Upper lobe of left lung (tissue), 6 donors: ENCODE measurements around the gene AHI1. TPM values are rescaled to one million over a fixed set of nuclear protein-coding genes. Genes with fewer than 3 reads are reported as not detected.
A peak's percentile ranks its signal among the peaks of the same experiment; 100 is the strongest.
"Not testable (repeated sequence)": the region's sequence is repeated elsewhere in the genome, so short reads cannot be mapped to it uniquely, and the experiment has no call there.

Source experiments
- ATAC-seq, 2 donors: fragments of 200-7000 bp; cut with Tn5 transposase; one replicate each; pipeline ENCODE4 v1.9.1; 2022; ENCODE audit warnings: mild to moderate bottlenecking in 2 of 2, moderate library complexity in 2 of 2; ENCODE audit not compliant: low FRiP score in 2 of 2
- DNase-seq, 2 donors: peaks; one replicate each; pipeline ENCODE4 v3.0.0-alpha.2; 2019 to 2020
- H3K27ac ChIP-seq, 4 donors: fragments of 200-600 bp; sonication (generic); one replicate each; pipeline ENCODE4 v1.5.1; 2016 to 2019
- H3K27me3 ChIP-seq, 4 donors: fragments of 200-600 bp; sonication (generic); one replicate each; pipeline ENCODE4 v1.5.1; 2017 to 2019
- H3K36me3 ChIP-seq, 4 donors: fragments of 200-600 bp; sonication (generic); one replicate each; pipeline ENCODE4 v1.5.1; 2016 to 2019
- H3K4me1 ChIP-seq, 4 donors: fragments of 200-600 bp; sonication (generic); one replicate each; pipeline ENCODE4 v1.5.1; 2018 to 2019
- H3K4me3 ChIP-seq, 4 donors: fragments of 200-600 bp; sonication (generic); one replicate each; pipeline ENCODE4 v1.5.1; 2017 to 2019; ENCODE audit warnings: mild to moderate bottlenecking in 2 of 4, moderate library complexity in 1 of 4
- H3K9me3 ChIP-seq, 4 donors: fragments of 200-600 bp; sonication (generic); one replicate each; pipeline ENCODE4 v1.5.1; 2018 to 2019
- EP300 ChIP-seq, 4 donors: sonication (generic); formaldehyde crosslinking; IDR thresholded peaks; one replicate each; pipeline ENCODE4 v1.5.1; 2017; ENCODE audit warnings: antibody characterized with exemption in 4 of 4, control low read depth in 2 of 4
- POLR2A ChIP-seq, 4 donors: fragments of 450-650 bp; IDR thresholded peaks; one replicate each; pipeline ENCODE4 v1.5.1; 2016 to 2017; ENCODE audit warnings: antibody characterized with exemption in 4 of 4, mild to moderate bottlenecking in 2 of 4
- POLR2AphosphoS5 ChIP-seq, 2 donors: sonication (generic); formaldehyde crosslinking; IDR thresholded peaks; one replicate each; pipeline ENCODE4 v1.5.1; 2017; ENCODE audit warnings: antibody characterized with exemption in 2 of 2
- WGBS, 2 donors: methylation state at CpG; one replicate each; pipeline ENCODE4 v1.1.5; 2017 to 2018; 5-methylcytosine and 5-hydroxymethylcytosine counted together
- total RNA-seq, 6 donors: library from RNA; depleted of rRNA in 4 of 6; stranded (reverse); fragments of >200 nt in 4 of 6; gene quantifications; one replicate each; pipeline versions ENCODE4 v1.1.0 to v1.2.1, GENCODE V29; 2016 to 2021
- TF ChIP-seq, protein P1 (sequence below), 6 experiments: fragments of 450-650 bp in 4 of 6; fragments of 200-600 bp in 2 of 6; sonication (generic) in 2 of 6; IDR thresholded peaks; one replicate each; pipeline ENCODE4 v1.5.1; 2016 to 2019; ENCODE audit warnings: antibody characterized with exemption in 6 of 6
- donor health status: DM: no; HTN: no; CAD: no; lungs with moderate emphysema.
- donor health status: DM: no; HTN: yes; CAD: no; lungs with severe emphysema.

Gene AHI1
- total RNA-seq, 6 donors from 2014 or later = 17.1 to 57.6 (median 40.3) TPM

DNA sequence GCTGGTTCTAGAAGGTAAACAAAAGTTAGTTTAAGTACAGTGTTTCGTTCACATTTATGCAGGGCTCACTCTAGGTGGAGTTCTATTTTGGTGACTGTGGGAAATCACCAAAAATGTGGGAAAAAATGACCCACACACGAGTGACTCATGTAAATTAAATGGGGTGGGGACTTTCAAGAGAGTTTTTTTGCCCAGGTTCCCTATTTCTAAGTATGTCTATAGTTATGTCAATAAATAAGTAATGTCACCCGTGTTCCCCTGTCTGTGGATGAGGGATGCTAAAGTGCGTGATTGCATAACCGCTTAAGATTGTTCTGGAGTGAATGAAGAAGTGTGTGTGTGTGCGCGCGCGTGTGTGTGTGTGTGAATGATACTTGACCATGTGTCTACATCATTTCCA, 247.3 kb downstream of the AHI1 start:
- H3K36me3 ChIP-seq = no peaks in the 10 kb centered on the region
- no peak for TF ChIP-seq POLR2AphosphoS5 (IDR thresholded peaks at IDR 0.05)
- no peak for TF ChIP-seq EP300 (IDR thresholded peaks at IDR 0.05)
- no peak for TF ChIP-seq POLR2A (IDR thresholded peaks at IDR 0.05)
- TF ChIP-seq, protein P1, sequence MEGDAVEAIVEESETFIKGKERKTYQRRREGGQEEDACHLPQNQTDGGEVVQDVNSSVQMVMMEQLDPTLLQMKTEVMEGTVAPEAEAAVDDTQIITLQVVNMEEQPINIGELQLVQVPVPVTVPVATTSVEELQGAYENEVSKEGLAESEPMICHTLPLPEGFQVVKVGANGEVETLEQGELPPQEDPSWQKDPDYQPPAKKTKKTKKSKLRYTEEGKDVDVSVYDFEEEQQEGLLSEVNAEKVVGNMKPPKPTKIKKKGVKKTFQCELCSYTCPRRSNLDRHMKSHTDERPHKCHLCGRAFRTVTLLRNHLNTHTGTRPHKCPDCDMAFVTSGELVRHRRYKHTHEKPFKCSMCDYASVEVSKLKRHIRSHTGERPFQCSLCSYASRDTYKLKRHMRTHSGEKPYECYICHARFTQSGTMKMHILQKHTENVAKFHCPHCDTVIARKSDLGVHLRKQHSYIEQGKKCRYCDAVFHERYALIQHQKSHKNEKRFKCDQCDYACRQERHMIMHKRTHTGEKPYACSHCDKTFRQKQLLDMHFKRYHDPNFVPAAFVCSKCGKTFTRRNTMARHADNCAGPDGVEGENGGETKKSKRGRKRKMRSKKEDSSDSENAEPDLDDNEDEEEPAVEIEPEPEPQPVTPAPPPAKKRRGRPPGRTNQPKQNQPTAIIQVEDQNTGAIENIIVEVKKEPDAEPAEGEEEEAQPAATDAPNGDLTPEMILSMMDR (IDR thresholded peaks at IDR 0.05) = no peak
- H3K9me3 ChIP-seq = no peaks in the 10 kb centered on the region
- no peak overlapping the region for H3K4me3 ChIP-seq
- no peak overlapping the region for H3K27ac ChIP-seq
- no peaks in the 10 kb centered on the region for H3K27me3 ChIP-seq
- ATAC-seq (peak in 1 of 2 donors; percentile 33), DNase-seq (no peak)
- peaks cover 0 to 11% (median 8%) of the 10 kb centered on the region in 4 donors for H3K4me1 ChIP-seq
- WGBS, 2 donors = 59 to 76% methylated on average over 9 of the region's 9 CpGs

GRCh38 chr6:135246412-135247012, 251.0 kb downstream of the AHI1 start:
- not testable (repeated sequence) for H3K27me3 ChIP-seq, H3K4me3 ChIP-seq, ATAC-seq, H3K4me1 ChIP-seq, H3K27ac ChIP-seq, H3K36me3 ChIP-seq, H3K9me3 ChIP-seq, DNase-seq
- WGBS, 2 donors = 92% methylated on average over 8 of the region's 8 CpGs

DNA sequence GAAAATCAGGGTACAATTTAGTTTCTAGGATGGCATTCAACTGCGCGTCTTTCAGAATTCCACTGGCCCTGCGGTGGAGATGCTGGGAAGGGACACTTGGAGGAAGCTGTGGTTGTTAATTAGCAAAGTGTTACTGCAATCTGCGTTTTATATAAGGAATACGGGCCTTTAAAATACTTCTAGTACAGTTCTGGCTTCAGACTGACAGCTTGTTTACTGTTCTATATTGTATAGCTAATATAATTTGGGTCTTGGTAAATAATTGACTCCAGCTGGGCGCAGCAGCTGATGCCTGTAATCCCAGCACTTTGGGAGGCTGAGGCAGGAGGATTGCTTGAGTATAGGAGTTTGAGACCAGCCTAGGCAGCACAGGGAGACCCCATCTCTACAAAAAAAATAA, 252.7 kb downstream of the AHI1 start:
- Histone ChIP-seq H3K9me3 (no peaks in the 10 kb centered on the region), H3K36me3 (no peaks in the 10 kb centered on the region), H3K27ac (no peak overlapping the region), H3K4me1 (no peaks in the 10 kb centered on the region), H3K4me3 (no peak overlapping the region), H3K27me3 (no peaks in the 10 kb centered on the region)
- no peak for DNase-seq
- ATAC-seq = no peak
- no peak for TF ChIP-seq EP300 (IDR thresholded peaks at IDR 0.05)
- TF ChIP-seq POLR2A (IDR thresholded peaks at IDR 0.05) = no peak
- no peak for TF ChIP-seq POLR2AphosphoS5 (IDR thresholded peaks at IDR 0.05)
- TF ChIP-seq, protein P1 (IDR thresholded peaks at IDR 0.05) = no peak
- WGBS, 2 donors = 83 to 84% methylated on average over 6 of the region's 6 CpGs

DNA sequence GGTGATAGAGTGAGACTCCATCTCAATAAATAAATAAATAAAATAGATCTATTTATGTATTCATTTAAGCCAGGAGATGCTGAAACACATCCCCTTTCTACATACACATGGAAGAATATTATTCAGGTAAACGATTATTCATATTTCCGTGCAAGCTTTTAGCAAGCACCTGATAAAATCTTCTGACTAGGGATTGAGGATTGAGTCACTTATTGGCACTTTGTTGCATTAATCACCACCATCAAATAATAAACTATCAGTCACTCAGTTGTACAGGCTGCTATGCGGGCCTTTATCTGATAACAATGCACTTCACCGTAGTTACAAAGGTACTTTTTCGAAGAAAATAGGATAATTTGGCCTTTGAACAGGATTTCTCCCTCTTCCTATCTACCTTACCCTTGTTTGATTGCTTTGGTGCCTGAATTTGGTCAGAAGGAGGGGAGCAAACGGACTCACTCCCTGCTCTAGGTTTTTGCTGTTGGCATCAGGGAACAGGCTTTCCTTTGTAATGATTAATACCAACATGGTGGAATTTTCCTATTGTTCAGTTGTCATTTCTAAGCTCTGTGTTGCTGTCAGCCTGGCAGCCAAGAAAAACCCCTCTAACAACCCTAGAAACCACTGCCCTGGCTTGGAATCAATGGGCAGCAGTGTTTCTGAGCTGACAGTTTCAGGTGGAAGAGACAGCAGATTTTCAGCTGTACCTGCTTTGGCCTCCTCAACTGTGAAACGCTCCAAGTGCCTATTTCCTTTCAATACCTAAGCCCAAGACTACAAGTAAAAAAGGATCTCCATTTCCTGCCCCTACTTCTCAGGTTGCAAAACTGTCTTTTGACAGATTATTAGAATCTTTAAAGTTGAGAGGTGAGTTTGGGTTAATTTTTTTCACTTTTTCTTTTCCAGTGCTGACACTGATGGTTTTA, 253.4 kb downstream of the AHI1 start:
- 82 to 88% methylated on average over 7 of the region's 7 CpGs for WGBS, 2 donors
- no peaks in the 10 kb centered on the region for H3K36me3 ChIP-seq
- no peaks in the 10 kb centered on the region for H3K4me1 ChIP-seq
- ATAC-seq (no peak), DNase-seq (no peak)
- TF ChIP-seq EP300 (IDR thresholded peaks at IDR 0.05) (no peak), POLR2A (IDR thresholded peaks at IDR 0.05) (no peak), POLR2AphosphoS5 (IDR thresholded peaks at IDR 0.05) (no peak)
- TF ChIP-seq, protein P1 (IDR thresholded peaks at IDR 0.05) = no peak
- no peak overlapping the region for H3K27ac ChIP-seq
- no peaks in the 10 kb centered on the region for H3K27me3 ChIP-seq
- no peaks in the 10 kb centered on the region for H3K9me3 ChIP-seq
- no peak overlapping the region for H3K4me3 ChIP-seq

DNA sequence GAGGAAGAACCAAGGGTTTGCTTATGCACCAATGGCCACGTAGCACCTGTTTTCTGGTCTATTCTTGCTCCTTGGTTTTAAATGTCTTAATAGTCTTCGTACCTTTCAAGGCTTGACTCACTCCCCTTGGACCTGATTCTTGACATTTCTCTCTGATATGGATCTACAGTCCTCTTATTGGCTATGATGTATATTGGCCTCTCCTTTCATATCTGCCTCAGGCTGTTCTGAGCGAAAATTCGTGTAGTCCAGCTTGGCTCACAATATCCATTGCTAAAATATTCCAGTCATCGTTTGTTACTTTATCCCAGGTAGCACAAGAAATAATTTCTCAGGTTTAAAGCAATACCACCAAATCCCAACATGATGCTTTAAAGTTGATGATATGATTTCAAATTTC, 256.8 kb downstream of the AHI1 start:
- Histone ChIP-seq H3K9me3 (no peaks in the 10 kb centered on the region), H3K4me1 (no peaks in the 10 kb centered on the region), H3K4me3 (no peak overlapping the region), H3K27me3 (no peaks in the 10 kb centered on the region), H3K27ac (no peak overlapping the region), H3K36me3 (no peaks in the 10 kb centered on the region)
- TF ChIP-seq POLR2AphosphoS5 (IDR thresholded peaks at IDR 0.05) = no peak
- no peak for TF ChIP-seq EP300 (IDR thresholded peaks at IDR 0.05)
- TF ChIP-seq, protein P1 (IDR thresholded peaks at IDR 0.05) = no peak
- no peak for TF ChIP-seq POLR2A (IDR thresholded peaks at IDR 0.05)
- no peak for DNase-seq
- WGBS, 2 donors = 90 to 91% methylated on average over 5 of the region's 5 CpGs
- no peak for ATAC-seq
